Measurements from ENCODE around the gene LETM1. TPM values are rescaled to one million over a fixed set of nuclear protein-coding genes. Genes with fewer than 3 reads are reported as not detected.

The LETM1 gene
- total and polyA plus RNA-seq, 2 donors (not counting 1 experiment from before 2014, with no cell fraction given), result 28.5 to 45.1 TPM

DNA sequence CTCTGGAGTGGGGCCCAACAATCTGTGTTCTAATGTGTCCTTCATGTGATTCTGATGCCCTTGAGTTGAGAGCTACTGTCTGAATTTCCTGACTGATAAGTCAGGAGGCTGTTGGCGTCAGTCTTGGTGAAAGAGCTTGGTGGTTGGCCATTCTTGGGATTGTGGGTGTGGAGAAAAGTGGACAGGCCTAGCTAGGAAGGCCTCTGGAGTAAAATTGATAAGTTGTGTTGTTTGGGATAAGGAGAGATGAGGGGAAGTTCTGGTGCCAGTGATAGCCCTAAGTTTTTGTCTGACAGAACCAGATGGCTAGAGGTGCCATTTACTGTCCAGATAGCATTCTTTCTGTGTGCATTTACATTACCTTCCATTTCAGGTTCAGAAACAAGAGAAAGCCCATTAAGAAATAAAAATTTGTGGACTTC, 26.9 kb upstream of the LETM1 start:
- Histone ChIP-seq H4K20me1 (ENCODE audit: control insufficient read depth, insufficient read depth, low read length, poor library complexity, severe bottlenecking) (peaks cover 8% of the 10 kb centered on the region), H3K79me2 (ENCODE audit: control insufficient read depth, insufficient read depth, low read length) (peaks cover 96% of the 10 kb centered on the region), H3K9me3 (ENCODE audit: control extremely low read depth in 1 of 3, control insufficient read depth in 2 of 3, insufficient read depth in 1 of 3, low read length in 2 of 3) (no peaks in the 10 kb centered on the region), H2AFZ (ENCODE audit: insufficient read depth, low read depth, low read length, poor library complexity, severe bottlenecking) (no peak overlapping the region), H3K36me3 (replicated peaks in 1 of 2; ENCODE audit: control extremely low read depth in 1 of 2, control insufficient read depth in 1 of 2, extremely low read depth in 1 of 2, insufficient read depth in 2 of 2, low read length in 1 of 2) (no peaks in the 10 kb centered on the region), H3K4me3 (ENCODE audit: control extremely low read depth in 1 of 5, extremely low read depth in 1 of 5, insufficient read depth in 1 of 5, low read depth in 2 of 5, low read length in 4 of 5) (no peak overlapping the region), H3K4me2 (replicated peaks; ENCODE audit: low read depth, low read length, poor library complexity, severe bottlenecking) (no peak overlapping the region), H3K9ac (ENCODE audit: low read length) (no peak overlapping the region), H3K27ac (ENCODE audit: low read length in 2 of 2) (no peak overlapping the region), H3K27me3 (replicated peaks in 1 of 4; ENCODE audit: control extremely low read depth in 1 of 4, control insufficient read depth in 3 of 4, insufficient read depth in 4 of 4, low read length in 3 of 4) (no peaks in the 10 kb centered on the region), H3K4me1 (ENCODE audit: control insufficient read depth in 2 of 2, insufficient read depth in 2 of 2, low read length in 2 of 2) (peaks cover 0 to 5% of the 10 kb centered on the region in 2 donors)
- DNase-seq (no peak), ATAC-seq (ENCODE audit: low read depth) (no peak)
- Mint-ChIP-seq H3K9me3 (ENCODE audit: insufficient read depth) (peaks cover 4% of the 10 kb centered on the region), H3K27ac (no peak overlapping the region), H3K4me3 (no peak overlapping the region), H3K27me3 (no peaks in the 10 kb centered on the region), H3K4me1 (peaks cover 28% of the 10 kb centered on the region)
- TF ChIP-seq EZH2 (IDR thresholded peaks at IDR 0.05; ENCODE audit: borderline replicate concordance, insufficient read depth, low read depth, low read length, poor library complexity, severe bottlenecking), result no peak
- TF ChIP-seq, protein P1, sequence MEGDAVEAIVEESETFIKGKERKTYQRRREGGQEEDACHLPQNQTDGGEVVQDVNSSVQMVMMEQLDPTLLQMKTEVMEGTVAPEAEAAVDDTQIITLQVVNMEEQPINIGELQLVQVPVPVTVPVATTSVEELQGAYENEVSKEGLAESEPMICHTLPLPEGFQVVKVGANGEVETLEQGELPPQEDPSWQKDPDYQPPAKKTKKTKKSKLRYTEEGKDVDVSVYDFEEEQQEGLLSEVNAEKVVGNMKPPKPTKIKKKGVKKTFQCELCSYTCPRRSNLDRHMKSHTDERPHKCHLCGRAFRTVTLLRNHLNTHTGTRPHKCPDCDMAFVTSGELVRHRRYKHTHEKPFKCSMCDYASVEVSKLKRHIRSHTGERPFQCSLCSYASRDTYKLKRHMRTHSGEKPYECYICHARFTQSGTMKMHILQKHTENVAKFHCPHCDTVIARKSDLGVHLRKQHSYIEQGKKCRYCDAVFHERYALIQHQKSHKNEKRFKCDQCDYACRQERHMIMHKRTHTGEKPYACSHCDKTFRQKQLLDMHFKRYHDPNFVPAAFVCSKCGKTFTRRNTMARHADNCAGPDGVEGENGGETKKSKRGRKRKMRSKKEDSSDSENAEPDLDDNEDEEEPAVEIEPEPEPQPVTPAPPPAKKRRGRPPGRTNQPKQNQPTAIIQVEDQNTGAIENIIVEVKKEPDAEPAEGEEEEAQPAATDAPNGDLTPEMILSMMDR (IDR thresholded peaks at IDR 0.05), result no peak
- POLR2A ChIA-PET, result no interaction called here
- WGBS (ENCODE audit: insufficient coverage), result 100% methylated on average over 1 of the region's 1 CpG
- CTCF ChIA-PET, result interaction anchor here (2.0 kb wide), 1 partner anchor 16 kb away, joined by 8 read pairs; no protein-coding TSS in a partner anchor
- intact Hi-C loops (cut with micrococcal nuclease), result no loop called here

- Histone ChIP-seq H3K36me3 (replicated peaks in 1 of 2; ENCODE audit: control extremely low read depth in 1 of 2, control insufficient read depth in 1 of 2, extremely low read depth in 1 of 2, insufficient read depth in 2 of 2, low read length in 1 of 2) (no peaks in the 10 kb centered on the region), H3K9ac (ENCODE audit: low read length) (no peak overlapping the region), H3K4me1 (ENCODE audit: control insufficient read depth in 2 of 2, insufficient read depth in 2 of 2, low read length in 2 of 2) (no peaks in the 10 kb centered on the region), H4K20me1 (ENCODE audit: control insufficient read depth, insufficient read depth, low read length, poor library complexity, severe bottlenecking) (peaks cover 8% of the 10 kb centered on the region), H3K4me2 (replicated peaks; ENCODE audit: low read depth, low read length, poor library complexity, severe bottlenecking) (no peak overlapping the region), H3K79me2 (ENCODE audit: control insufficient read depth, insufficient read depth, low read length) (peaks cover 95% of the 10 kb centered on the region), H3K27ac (ENCODE audit: low read length in 2 of 2) (no peak overlapping the region), H3K27me3 (replicated peaks in 1 of 4; ENCODE audit: control extremely low read depth in 1 of 4, control insufficient read depth in 3 of 4, insufficient read depth in 4 of 4, low read length in 3 of 4) (no peaks in the 10 kb centered on the region), H3K4me3 (ENCODE audit: control extremely low read depth in 1 of 5, extremely low read depth in 1 of 5, insufficient read depth in 1 of 5, low read depth in 2 of 5, low read length in 4 of 5) (no peak overlapping the region), H3K9me3 (ENCODE audit: control extremely low read depth in 1 of 3, control insufficient read depth in 2 of 3, insufficient read depth in 1 of 3, low read length in 2 of 3) (no peaks in the 10 kb centered on the region), H2AFZ (ENCODE audit: insufficient read depth, low read depth, low read length, poor library complexity, severe bottlenecking) (no peak overlapping the region)
- H3K9me3 Mint-ChIP-seq (ENCODE audit: insufficient read depth), result no peaks in the 10 kb centered on the region
- ATAC-seq (ENCODE audit: low read depth) (no peak), DNase-seq (no peak)
- no peak overlapping the region for H3K4me3 Mint-ChIP-seq
- H3K4me1 Mint-ChIP-seq, result peaks cover 21% of the 10 kb centered on the region
- no peak overlapping the region for H3K27ac Mint-ChIP-seq
- CTCF ChIA-PET, result interaction anchor here (1.2 to 1.4 kb wide), 2 partner anchors 16 to 18 kb away, joined by 3 read pairs; no protein-coding TSS in a partner anchor
- WGBS (ENCODE audit: insufficient coverage), result 100% methylated on average over 1 of the region's 1 CpG
- POLR2A ChIA-PET, result no interaction called here
- H3K27me3 Mint-ChIP-seq, result no peaks in the 10 kb centered on the region
- intact Hi-C loops (cut with micrococcal nuclease), result no loop called here
- TF ChIP-seq, protein P1 (IDR thresholded peaks at IDR 0.05), result no peak
- no peak for TF ChIP-seq EZH2 (IDR thresholded peaks at IDR 0.05; ENCODE audit: borderline replicate concordance, insufficient read depth, low read depth, low read length, poor library complexity, severe bottlenecking)
Measured at GRCh38 chr4:1880332-1880731, 24.4 kb upstream of the LETM1 start.
